Iris pigment epithelial cell (primary cell): Measurements from ENCODE around the gene FAF1.
A peak's percentile ranks its signal among the peaks of the same experiment; 100 is the strongest.

Experiments used
- DNase-seq: peaks from one replicate; pipeline ENCODE4 v3.0.0-alpha.2; 2011; ENCODE audit warnings: low read depth

FAF1 gene

GRCh38 chr1:50978144-50978851 lies 18.2 kb upstream of the FAF1 start:
- DNase-seq = peak; percentile 22

GRCh38 chr1:50977575-50978143 lies 17.6 kb upstream of the FAF1 start:
- DNase-seq = peak; percentile 34

- DNase-seq = peak; percentile 24
These were observed 17.0 kb upstream of the FAF1 start for GRCh38 chr1:50976890-50977574.

- no peak for DNase-seq
These were observed 16.2 kb upstream of the FAF1 start for GRCh38 chr1:50976111-50976889.

- DNase-seq = no peak
These were observed 15.4 kb upstream of the FAF1 start for GRCh38 chr1:50975436-50975835.

GRCh38 chr1:50974618-50974935 lies 14.5 kb upstream of the FAF1 start:
- no peak for DNase-seq

GRCh38 chr1:50973875-50974617 lies 14.0 kb upstream of the FAF1 start:
- DNase-seq = no peak

- DNase-seq = no peak
These were observed 13.2 kb upstream of the FAF1 start for GRCh38 chr1:50973255-50973654.

- DNase-seq = no peak
These were observed 12.7 kb upstream of the FAF1 start for GRCh38 chr1:50972766-50973165.

GRCh38 chr1:50971748-50972305 lies 11.8 kb upstream of the FAF1 start:
- DNase-seq = no peak

GRCh38 chr1:50970931-50971582 lies 11.0 kb upstream of the FAF1 start:
- no peak for DNase-seq

GRCh38 chr1:50970509-50970887 lies 10.4 kb upstream of the FAF1 start:
- no peak for DNase-seq

- DNase-seq = peak; percentile 74
These were observed 9.8 kb upstream of the FAF1 start, which contains the start of gene CDKN2C for GRCh38 chr1:50969611-50970508. Gene CDKN2C, plus strand, starts transcription at chr1:50970245. Its CDS starts 124 bp downstream, at chr1:50970369.

GRCh38 chr1:50968821-50969610 lies 8.9 kb upstream of the FAF1 start:
- peak; percentile 44 for DNase-seq

- peak; percentile 91 for DNase-seq
These were observed 8.2 kb upstream of the FAF1 start for GRCh38 chr1:50968158-50968820.

GRCh38 chr1:50967416-50968157 lies 7.5 kb upstream of the FAF1 start:
- peak; percentile 18 for DNase-seq

GRCh38 chr1:50966991-50967390 lies 6.9 kb upstream of the FAF1 start:
- DNase-seq = no peak

- no peak for DNase-seq
These were observed 4.8 kb upstream of the FAF1 start for GRCh38 chr1:50964863-50965262.
